Measurements from ENCODE around the gene RBL2. TPM values are rescaled to one million over a fixed set of nuclear protein-coding genes. Genes with fewer than 3 reads are reported as not detected.
A peak's percentile ranks its signal among the peaks of the same experiment; 100 is the strongest.

RBL2 gene
- total RNA-seq, 2 donors from 2014 or later = 75.8 to 127 TPM

DNA sequence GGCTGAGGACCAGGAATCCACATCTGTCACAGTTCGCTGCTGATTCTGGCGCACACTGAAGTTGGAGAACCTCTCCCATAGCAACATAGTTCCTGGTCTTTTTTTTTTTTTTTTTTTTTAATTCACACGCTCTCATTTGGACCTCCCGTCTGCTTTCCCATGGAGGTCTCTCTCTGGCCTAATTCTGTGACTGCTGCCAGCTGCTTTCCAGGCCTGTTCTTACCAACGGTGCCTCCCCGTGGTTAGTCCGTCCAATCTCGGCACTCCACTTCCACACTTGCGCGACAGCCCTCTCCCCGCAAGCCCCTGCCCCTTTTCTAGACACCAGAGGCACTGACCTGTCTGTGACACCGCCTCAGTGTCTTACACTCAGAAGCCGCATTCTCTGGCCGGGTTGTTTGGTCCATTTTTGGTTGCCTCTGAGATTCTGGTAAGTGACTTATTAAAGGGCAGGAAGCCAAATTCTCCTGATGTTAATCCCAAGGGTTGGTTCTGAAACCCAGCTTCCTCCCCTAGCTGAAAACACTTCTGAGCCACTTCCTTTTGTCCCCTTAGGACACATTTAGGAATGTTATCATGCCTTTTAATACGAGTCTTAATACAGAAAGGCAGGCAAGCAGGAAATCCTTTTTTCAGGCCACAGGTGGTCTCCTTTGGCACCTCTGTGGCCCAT lies 69.9 kb downstream of the RBL2 start:
- Histone ChIP-seq H3K9me3 (no peaks in the 10 kb centered on the region), H3K4me3 (peak overlapping the region; percentile 90), H3K27ac (peak overlapping the region; percentile 96 to 97), H3K36me3 (no peaks in the 10 kb centered on the region), H3K27me3 (replicated peaks; ENCODE audit: insufficient read depth) (no peaks in the 10 kb centered on the region), H3K4me1 (ENCODE audit: control insufficient read depth in 1 of 2, low read depth in 2 of 2) (peaks cover 12 to 36% of the 10 kb centered on the region in 2 donors)
- ATAC-seq (ENCODE audit: insufficient number of reproducible peaks, low FRiP score, low read depth) (peak; percentile 39), DNase-seq (ENCODE audit: low spot score) (peak; percentile 47)
- TF ChIP-seq, protein P1, sequence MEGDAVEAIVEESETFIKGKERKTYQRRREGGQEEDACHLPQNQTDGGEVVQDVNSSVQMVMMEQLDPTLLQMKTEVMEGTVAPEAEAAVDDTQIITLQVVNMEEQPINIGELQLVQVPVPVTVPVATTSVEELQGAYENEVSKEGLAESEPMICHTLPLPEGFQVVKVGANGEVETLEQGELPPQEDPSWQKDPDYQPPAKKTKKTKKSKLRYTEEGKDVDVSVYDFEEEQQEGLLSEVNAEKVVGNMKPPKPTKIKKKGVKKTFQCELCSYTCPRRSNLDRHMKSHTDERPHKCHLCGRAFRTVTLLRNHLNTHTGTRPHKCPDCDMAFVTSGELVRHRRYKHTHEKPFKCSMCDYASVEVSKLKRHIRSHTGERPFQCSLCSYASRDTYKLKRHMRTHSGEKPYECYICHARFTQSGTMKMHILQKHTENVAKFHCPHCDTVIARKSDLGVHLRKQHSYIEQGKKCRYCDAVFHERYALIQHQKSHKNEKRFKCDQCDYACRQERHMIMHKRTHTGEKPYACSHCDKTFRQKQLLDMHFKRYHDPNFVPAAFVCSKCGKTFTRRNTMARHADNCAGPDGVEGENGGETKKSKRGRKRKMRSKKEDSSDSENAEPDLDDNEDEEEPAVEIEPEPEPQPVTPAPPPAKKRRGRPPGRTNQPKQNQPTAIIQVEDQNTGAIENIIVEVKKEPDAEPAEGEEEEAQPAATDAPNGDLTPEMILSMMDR (IDR thresholded peaks at IDR 0.05) = no peak

DNA sequence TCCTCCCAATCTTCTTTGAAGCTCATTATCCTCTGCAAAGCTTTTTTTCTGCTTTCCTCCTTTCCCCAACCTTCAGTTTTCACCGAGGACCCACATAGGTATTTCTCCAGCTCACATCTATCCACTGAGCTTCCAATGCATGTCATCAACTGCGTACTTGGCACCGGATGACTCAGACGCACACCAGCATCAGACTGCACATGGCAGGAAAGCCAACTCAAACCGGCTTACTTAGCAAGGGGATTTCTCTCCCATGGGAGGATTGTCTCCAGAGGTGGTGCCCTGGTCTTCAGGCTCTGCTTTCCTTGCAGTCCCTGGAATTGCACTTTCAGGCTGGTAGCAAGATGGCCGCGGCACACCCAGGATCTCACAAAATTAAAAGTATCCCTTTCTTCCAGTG lies 70.4 kb downstream of the RBL2 start:
- Histone ChIP-seq H3K4me1 (ENCODE audit: control insufficient read depth in 1 of 2, low read depth in 2 of 2) (peaks cover 12 to 38% of the 10 kb centered on the region in 2 donors), H3K27me3 (replicated peaks; ENCODE audit: insufficient read depth) (no peaks in the 10 kb centered on the region), H3K4me3 (peak overlapping the region; percentile 90), H3K27ac (peak overlapping the region; percentile 96 to 97), H3K36me3 (no peaks in the 10 kb centered on the region), H3K9me3 (no peaks in the 10 kb centered on the region)
- TF ChIP-seq, protein P1 (IDR thresholded peaks at IDR 0.05) = no peak
- DNase-seq (ENCODE audit: low spot score) (no peak), ATAC-seq (ENCODE audit: insufficient number of reproducible peaks, low FRiP score, low read depth) (no peak)

- no peak overlapping the region for H3K27ac ChIP-seq
- no peaks in the 10 kb centered on the region for H3K36me3 ChIP-seq
- no peaks in the 10 kb centered on the region for H3K27me3 ChIP-seq (replicated peaks; ENCODE audit: insufficient read depth)
- TF ChIP-seq, protein P1 (IDR thresholded peaks at IDR 0.05) = no peak
- H3K4me3 ChIP-seq = no peak overlapping the region
- ATAC-seq (ENCODE audit: insufficient number of reproducible peaks, low FRiP score, low read depth) (no peak), DNase-seq (ENCODE audit: low spot score) (no peak)
- H3K9me3 ChIP-seq = no peaks in the 10 kb centered on the region
- H3K4me1 ChIP-seq (ENCODE audit: control insufficient read depth in 1 of 2, low read depth in 2 of 2) = peaks cover 11 to 35% of the 10 kb centered on the region in 2 donors
Observed at GRCh38 chr16:53506254-53506653, 72.0 kb downstream of the RBL2 start.

- no peak overlapping the region for H3K4me3 ChIP-seq
- ATAC-seq (ENCODE audit: insufficient number of reproducible peaks, low FRiP score, low read depth) = no peak
- no peak for DNase-seq (ENCODE audit: low spot score)
Observed at GRCh38 chr16:53507464-53508179, 73.4 kb downstream of the RBL2 start.

More at GRCh38 chr16:53507464-53508179, 73.4 kb downstream of the RBL2 start:
- Histone ChIP-seq H3K27me3 (replicated peaks; ENCODE audit: insufficient read depth) (no peaks in the 10 kb centered on the region), H3K36me3 (no peaks in the 10 kb centered on the region), H3K27ac (no peak overlapping the region), H3K4me1 (ENCODE audit: control insufficient read depth in 1 of 2, low read depth in 2 of 2) (peaks cover 7 to 24% of the 10 kb centered on the region in 2 donors), H3K9me3 (no peaks in the 10 kb centered on the region)
- TF ChIP-seq, protein P1 (IDR thresholded peaks at IDR 0.05) = no peak
